Type B pancreatic cell (in vitro differentiated cells): ENCODE results near the gene SDK1. TPM values are rescaled to one million over a fixed set of nuclear protein-coding genes. Genes with fewer than 3 reads are reported as not detected.
A peak's percentile ranks its signal among the peaks of the same experiment; 100 is the strongest.

Experiments
- DNase-seq: peaks from one replicate; pipeline ENCODE4 v3.0.0; 2021; ENCODE audit warnings: mixed read lengths; ENCODE audit not compliant: unreplicated experiment; ENCODE audit errors: extremely low spot score
- H3K27ac Mint-ChIP-seq: 2 replicates; pipeline ENCODE4 v1.8.0; 2021; ENCODE audit warnings: mild to moderate bottlenecking, mixed read lengths
- H3K27me3 Mint-ChIP-seq: 2 replicates; pipeline ENCODE4 v1.8.0; 2021; ENCODE audit warnings: mixed read lengths
- H3K36me3 Mint-ChIP-seq: 2 replicates; pipeline ENCODE4 v1.8.0; 2021; ENCODE audit warnings: mixed read lengths
- H3K4me1 Mint-ChIP-seq: one replicate; pipeline ENCODE4 v1.8.0; 2021; ENCODE audit warnings: mixed read lengths; ENCODE audit not compliant: unreplicated experiment
- H3K4me3 Mint-ChIP-seq: 2 replicates; pipeline ENCODE4 v1.8.0; 2021; ENCODE audit warnings: mild to moderate bottlenecking, mixed read lengths
- H3K9me3 Mint-ChIP-seq: 2 replicates; pipeline ENCODE4 v1.8.0; 2021; ENCODE audit warnings: mixed read lengths
- CTCF ChIP-seq: fragments of 200-600 bp; sonication (generic); conservative IDR thresholded peaks from 2 replicates; pipeline ENCODE4 v1.5.0; 2021; ENCODE audit warnings: antibody characterized with exemption, mild to moderate bottlenecking
- total RNA-seq: library from RNA; stranded (reverse); gene quantifications from 2 replicates; pipeline ENCODE4 v1.2.1, GENCODE V29; 2021; ENCODE audit warnings: low replicate concordance

The SDK1 gene
- total RNA-seq, 1 donor from 2014 or later, result 26.1 TPM

DNA sequence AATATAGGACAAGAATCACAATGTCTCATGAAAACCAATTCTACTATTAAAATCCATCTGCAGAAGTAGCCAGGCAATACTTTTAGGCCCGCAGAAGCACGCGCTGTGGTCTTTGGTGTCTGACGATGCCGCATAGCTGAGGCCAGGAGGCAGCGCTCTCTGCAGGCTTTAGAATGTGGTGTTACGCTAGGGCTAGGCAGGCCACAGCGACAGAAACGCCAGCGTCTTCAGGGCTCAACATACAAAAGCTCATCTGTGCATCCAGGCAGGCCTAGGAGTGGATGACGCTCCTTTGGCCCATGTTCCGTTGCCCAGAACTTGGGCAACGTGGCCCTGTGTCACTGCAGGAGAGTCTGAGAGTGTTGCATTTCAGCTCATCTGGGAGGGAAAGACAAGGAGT, 779.9 kb downstream of the SDK1 start:
- peaks cover 20% of the 10 kb centered on the region for H3K36me3 Mint-ChIP-seq
- H3K9me3 Mint-ChIP-seq, result peaks cover 5% of the 10 kb centered on the region
- DNase-seq, result peak; percentile 43
- H3K27me3 Mint-ChIP-seq, result no peaks in the 10 kb centered on the region
- no peaks in the 10 kb centered on the region for H3K4me1 Mint-ChIP-seq
- TF ChIP-seq CTCF, result no peak
- no peak overlapping the region for H3K27ac Mint-ChIP-seq
- H3K4me3 Mint-ChIP-seq, result no peak overlapping the region

DNA sequence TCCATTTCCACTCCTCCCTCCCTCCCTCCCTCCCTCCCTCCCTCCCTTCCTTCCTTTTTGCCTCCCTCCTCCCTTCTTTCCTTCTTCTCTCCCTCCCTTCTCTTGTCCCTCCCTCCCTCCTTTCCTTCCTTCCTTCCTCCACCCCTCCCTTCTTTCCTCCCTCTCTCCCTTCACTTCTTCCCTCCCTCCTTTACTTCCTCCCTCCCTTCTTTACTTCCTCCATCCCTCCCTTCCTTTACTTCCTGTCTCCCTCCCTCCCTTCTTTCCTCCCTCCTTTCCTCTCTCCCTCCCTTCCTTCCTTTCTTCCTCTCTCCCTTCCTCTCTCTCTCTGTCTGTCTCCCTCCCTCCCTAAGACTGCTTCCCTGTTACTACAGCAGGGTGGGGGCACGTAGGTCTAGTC, 782.5 kb downstream of the SDK1 start:
- no peak for TF ChIP-seq CTCF
- peaks cover 12% of the 10 kb centered on the region for H3K36me3 Mint-ChIP-seq

GRCh38 chr7:4084271-4084670, 783.2 kb downstream of the SDK1 start:
- Mint-ChIP-seq H3K9me3 (peaks cover 4% of the 10 kb centered on the region), H3K27me3 (no peaks in the 10 kb centered on the region), H3K4me1 (no peaks in the 10 kb centered on the region), H3K36me3 (peaks cover 6% of the 10 kb centered on the region), H3K4me3 (no peak overlapping the region), H3K27ac (no peak overlapping the region)
- no peak for DNase-seq
- no peak for TF ChIP-seq CTCF

More for the DNA sequence above, 782.5 kb downstream of the SDK1 start:
- no peak for DNase-seq
- H3K9me3 Mint-ChIP-seq, result peaks cover 5% of the 10 kb centered on the region
- no peak overlapping the region for H3K4me3 Mint-ChIP-seq
- H3K27me3 Mint-ChIP-seq, result no peaks in the 10 kb centered on the region
- no peaks in the 10 kb centered on the region for H3K4me1 Mint-ChIP-seq
- no peak overlapping the region for H3K27ac Mint-ChIP-seq

- H3K4me3 Mint-ChIP-seq, result no peak overlapping the region
- no peak for TF ChIP-seq CTCF
- H3K9me3 Mint-ChIP-seq, result peaks cover 13% of the 10 kb centered on the region
- no peaks in the 10 kb centered on the region for H3K4me1 Mint-ChIP-seq
- H3K27me3 Mint-ChIP-seq, result no peaks in the 10 kb centered on the region
- H3K36me3 Mint-ChIP-seq, result peaks cover 13% of the 10 kb centered on the region
- H3K27ac Mint-ChIP-seq, result no peak overlapping the region
- no peak for DNase-seq
Measured at GRCh38 chr7:4085937-4086691, 785.1 kb downstream of the SDK1 start.

GRCh38 chr7:4086723-4087122, 785.7 kb downstream of the SDK1 start:
- Mint-ChIP-seq H3K9me3 (peaks cover 13% of the 10 kb centered on the region), H3K4me1 (no peaks in the 10 kb centered on the region), H3K4me3 (no peak overlapping the region), H3K27me3 (no peaks in the 10 kb centered on the region), H3K27ac (no peak overlapping the region), H3K36me3 (peaks cover 15% of the 10 kb centered on the region)
- DNase-seq, result no peak
- TF ChIP-seq CTCF, result no peak
